HG02852 (cell line): ENCODE results near the gene NECAB3.
A peak's percentile ranks its signal among the peaks of the same experiment; 100 is the strongest.

Experiments used
- ATAC-seq: cut with Tn5 transposase; IDR thresholded peaks from one replicate; pipeline ENCODE4 v1.9.1; 2021; ENCODE audit warnings: mild to moderate bottlenecking, moderate library complexity; ENCODE audit not compliant: unreplicated experiment

NECAB3 gene

GRCh38 chr20:33666293-33667244 is 7.7 kb downstream of the NECAB3 start, which contains the start of gene ACTL10:
Gene ACTL10, plus strand, starts transcription at chr20:33666943. Its CDS starts 555 bp downstream, at chr20:33667498.
- peak; percentile 60 for ATAC-seq

GRCh38 chr20:33664762-33665144 is 9.5 kb downstream of the NECAB3 start:
- no peak for ATAC-seq

GRCh38 chr20:33664085-33664761 is 10.0 kb downstream of the NECAB3 start:
- ATAC-seq: no peak

GRCh38 chr20:33663161-33664084 is 10.8 kb downstream of the NECAB3 start:
- ATAC-seq: peak; percentile 43

GRCh38 chr20:33662172-33662571 is 12.1 kb downstream of the NECAB3 start, which contains the start of gene C20orf144:
Gene C20orf144, plus strand, starts transcription at chr20:33662327. Its CDS starts 19 bp downstream, at chr20:33662346.
- ATAC-seq: no peak

- ATAC-seq: no peak
These were observed 13.6 kb downstream of the NECAB3 start for GRCh38 chr20:33660685-33661058.

GRCh38 chr20:33660035-33660684 is 14.1 kb downstream of the NECAB3 start:
- ATAC-seq: no peak

- no peak for ATAC-seq
These were observed 14.7 kb downstream of the NECAB3 start for GRCh38 chr20:33659341-33660034.

- ATAC-seq: no peak
These were observed 15.3 kb downstream of the NECAB3 start for GRCh38 chr20:33658929-33659328.

GRCh38 chr20:33658510-33658909 is 15.7 kb downstream of the NECAB3 start:
- ATAC-seq: no peak

- ATAC-seq: no peak
These were observed 16.5 kb downstream of the NECAB3 start for GRCh38 chr20:33657704-33658095.

- no peak for ATAC-seq
These were observed 17.2 kb downstream of the NECAB3 start for GRCh38 chr20:33656783-33657703.

GRCh38 chr20:33656010-33656782 is 18.0 kb downstream of the NECAB3 start:
- ATAC-seq: no peak

- ATAC-seq: no peak
These were observed 19.1 kb downstream of the NECAB3 start for GRCh38 chr20:33655164-33655563.

- ATAC-seq: no peak
These were observed 19.5 kb downstream of the NECAB3 start for GRCh38 chr20:33654680-33655161.

GRCh38 chr20:33653900-33654596 is 20.2 kb downstream of the NECAB3 start:
- no peak for ATAC-seq
